Measurements from ENCODE around the gene LGSN.
"Not testable (repeated sequence)": the region's sequence is repeated elsewhere in the genome, so short reads cannot be mapped to it uniquely, and the experiment has no call there.

LGSN gene

DNA sequence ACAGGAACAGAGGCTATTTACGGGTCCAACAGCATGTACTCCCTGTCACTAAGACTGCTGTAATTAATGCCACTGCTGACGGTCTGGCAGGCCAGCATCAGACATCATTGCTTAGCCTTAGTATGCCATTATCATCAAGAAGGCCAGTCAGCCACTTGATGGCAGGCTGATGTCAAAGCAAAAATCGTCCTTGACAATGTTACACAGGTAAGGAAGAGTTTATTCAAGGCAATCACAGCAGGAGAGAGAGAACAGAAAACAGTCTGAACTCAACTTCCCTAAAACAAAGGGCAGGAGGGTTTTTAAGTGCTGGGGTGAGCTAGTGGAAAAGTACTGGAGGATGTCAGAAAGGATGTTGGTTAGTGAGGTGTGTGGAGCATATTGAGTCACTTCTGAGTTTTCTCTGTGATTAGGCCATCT, 83.4 kb downstream of the LGSN start:
- DNase-seq (ENCODE audit: low read depth): no peak

- DNase-seq (ENCODE audit: low read depth): not testable (repeated sequence)
These were observed 89.3 kb downstream of the LGSN start for GRCh38 chr6:63230511-63230910.

GRCh38 chr6:63230027-63230426, 89.8 kb downstream of the LGSN start:
- DNase-seq (ENCODE audit: low read depth): not testable (repeated sequence)

DNA sequence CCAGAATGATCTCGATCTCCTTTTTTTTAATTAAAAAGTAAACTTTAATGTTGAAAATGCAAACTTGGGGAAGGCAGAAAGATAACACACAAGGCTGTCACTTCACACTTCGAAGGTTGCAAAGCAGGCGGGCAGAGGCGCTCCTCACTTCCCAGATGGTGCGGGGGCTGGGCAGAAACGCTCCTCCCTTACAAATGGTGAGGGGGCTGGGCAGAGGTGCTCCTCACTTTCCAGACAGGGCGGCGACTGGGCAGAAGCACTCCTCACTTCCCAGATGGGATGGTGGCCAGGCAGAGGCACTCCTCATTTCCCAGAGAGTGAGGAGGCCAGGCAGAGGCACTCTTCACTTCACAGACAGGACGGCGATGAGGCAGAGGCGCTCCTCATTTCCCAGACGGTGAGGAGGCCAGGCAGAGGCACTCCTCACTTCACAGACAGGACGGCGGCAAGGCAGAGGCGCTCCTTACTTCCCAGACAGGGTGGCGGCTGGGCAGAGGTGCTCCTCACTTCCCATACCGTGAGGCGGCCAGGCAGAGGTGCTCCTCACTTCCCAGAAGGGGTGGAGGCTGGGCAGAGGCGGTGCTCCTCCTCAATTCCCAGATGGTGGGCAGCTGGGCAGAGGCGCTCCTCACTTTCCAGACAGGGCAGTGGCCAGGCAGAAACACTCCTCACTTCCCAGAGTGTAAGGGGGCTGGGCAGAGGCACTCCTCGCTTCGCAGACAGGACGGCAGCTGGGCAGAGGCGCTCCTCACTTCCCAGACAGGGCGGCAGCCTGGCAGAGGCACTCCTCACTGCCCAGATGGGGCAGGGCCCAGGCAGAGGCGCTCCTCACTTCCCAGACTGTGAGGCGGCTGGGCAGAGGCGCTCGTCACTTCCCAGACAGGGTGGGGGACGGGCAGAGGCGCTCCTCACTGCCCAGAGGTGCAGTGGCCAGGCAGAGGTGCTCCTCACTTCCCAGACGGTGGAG, 91.6 kb downstream of the LGSN start:
- DNase-seq (ENCODE audit: low read depth): not testable (repeated sequence)

DNA sequence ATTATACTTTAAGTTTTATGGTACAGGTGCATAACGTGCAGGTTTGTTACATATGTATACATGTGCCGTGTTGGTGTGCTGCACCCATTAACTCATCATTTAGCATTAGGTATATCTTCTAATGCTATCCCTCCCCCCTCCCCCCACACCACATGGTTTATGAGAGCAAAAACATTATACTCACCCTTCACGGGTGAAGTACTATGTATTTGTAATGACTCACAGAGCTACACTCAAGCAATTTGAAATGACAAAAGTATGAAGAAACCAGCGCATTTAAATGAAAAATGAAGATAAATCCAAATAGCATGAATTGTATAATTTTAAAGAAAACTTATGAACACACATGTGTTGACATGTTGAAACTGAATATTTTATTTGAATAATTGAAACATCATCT, 93.8 kb downstream of the LGSN start:
- not testable (repeated sequence) for DNase-seq (ENCODE audit: low read depth)
